ENCODE measurements around the gene DPM3.

Gene DPM3

GRCh38 chr1:155127967-155128754 is 12.2 kb downstream of the DPM3 start:
- peaks cover 18% of the 10 kb centered on the region for H3K36me3 Mint-ChIP-seq (ENCODE audit: low read depth)
- TF ChIP-seq CTCF (IDR thresholded peaks at IDR 0.05; ENCODE audit: unreplicated experiment in 3 of 3), result no peak
- no peaks in the 10 kb centered on the region for H3K9me3 Mint-ChIP-seq
- peaks cover 55% of the 10 kb centered on the region for H3K27me3 Mint-ChIP-seq (ENCODE audit: low read depth)
- peak overlapping the region; percentile 84 to 87 (median 85) for H3K4me3 Mint-ChIP-seq
- peaks cover 64% of the 10 kb centered on the region for H3K4me1 Mint-ChIP-seq
- H3K27ac Mint-ChIP-seq, result peak overlapping the region; percentile 77 to 90 (median 88)

GRCh38 chr1:155127105-155127966 is 13.0 kb downstream of the DPM3 start, which contains the start of gene EFNA1:
EFNA1 (plus strand) TSS chr1:155127876; CDS start chr1:155127978, 102 bp downstream.
- Mint-ChIP-seq H3K36me3 (ENCODE audit: low read depth) (peaks cover 16% of the 10 kb centered on the region), H3K27ac (peak within 1 kb of the TSS; percentile 77 to 90 (median 88)), H3K4me3 (peak within 1 kb of the TSS; percentile 84 to 93 (median 87)), H3K9me3 (no peaks in the 10 kb centered on the region), H3K27me3 (ENCODE audit: low read depth) (peaks cover 60% of the 10 kb centered on the region), H3K4me1 (peaks cover 61% of the 10 kb centered on the region)
- no peak for TF ChIP-seq CTCF (IDR thresholded peaks at IDR 0.05; ENCODE audit: unreplicated experiment in 3 of 3)

- TF ChIP-seq CTCF (IDR thresholded peaks at IDR 0.05; ENCODE audit: unreplicated experiment in 3 of 3), result no peak
- Mint-ChIP-seq H3K27ac (peak overlapping the region; percentile 63 to 90 (median 73)), H3K36me3 (ENCODE audit: low read depth) (peaks cover 12% of the 10 kb centered on the region), H3K4me1 (peaks cover 58% of the 10 kb centered on the region), H3K9me3 (no peaks in the 10 kb centered on the region), H3K4me3 (peak overlapping the region; percentile 84 to 93 (median 86)), H3K27me3 (ENCODE audit: low read depth) (peaks cover 62% of the 10 kb centered on the region)
Observed at GRCh38 chr1:155126556-155127104, 13.7 kb downstream of the DPM3 start.

GRCh38 chr1:155125946-155126555 is 14.3 kb downstream of the DPM3 start:
- Mint-ChIP-seq H3K27ac (peak overlapping the region in 2 of 3 experiments; percentile 67 to 90), H3K27me3 (ENCODE audit: low read depth) (peaks cover 66% of the 10 kb centered on the region), H3K9me3 (no peaks in the 10 kb centered on the region), H3K4me3 (peak overlapping the region; percentile 84 to 93 (median 86)), H3K4me1 (peaks cover 52% of the 10 kb centered on the region), H3K36me3 (ENCODE audit: low read depth) (peaks cover 8% of the 10 kb centered on the region)
- TF ChIP-seq CTCF (IDR thresholded peaks at IDR 0.05; ENCODE audit: unreplicated experiment in 3 of 3), result no peak

GRCh38 chr1:155125511-155125945 is 14.8 kb downstream of the DPM3 start:
- H3K27ac Mint-ChIP-seq, result peak overlapping the region in 2 of 3 experiments; percentile 67 to 74
- peak overlapping the region; percentile 74 to 83 (median 80) for H3K4me3 Mint-ChIP-seq
- TF ChIP-seq CTCF (IDR thresholded peaks at IDR 0.05; ENCODE audit: unreplicated experiment in 3 of 3), result no peak
- no peaks in the 10 kb centered on the region for H3K9me3 Mint-ChIP-seq
- H3K27me3 Mint-ChIP-seq (ENCODE audit: low read depth), result peaks cover 66% of the 10 kb centered on the region
- H3K4me1 Mint-ChIP-seq, result peaks cover 47% of the 10 kb centered on the region
- H3K36me3 Mint-ChIP-seq (ENCODE audit: low read depth), result peaks cover 2% of the 10 kb centered on the region

All from nephron (organoid).